NCI-H128 (cell line): Measurements from ENCODE around the gene ZNF391.
"Not testable (repeated sequence)": the region's sequence is repeated elsewhere in the genome, so short reads cannot be mapped to it uniquely, and the experiment has no call there.

Experiments used
- DNase-seq: peaks from one replicate; lab custom pipeline; 2025; ENCODE audit not compliant: unreplicated experiment; lab: John Stamatoyannopoulos, UW

Gene ZNF391

DNA sequence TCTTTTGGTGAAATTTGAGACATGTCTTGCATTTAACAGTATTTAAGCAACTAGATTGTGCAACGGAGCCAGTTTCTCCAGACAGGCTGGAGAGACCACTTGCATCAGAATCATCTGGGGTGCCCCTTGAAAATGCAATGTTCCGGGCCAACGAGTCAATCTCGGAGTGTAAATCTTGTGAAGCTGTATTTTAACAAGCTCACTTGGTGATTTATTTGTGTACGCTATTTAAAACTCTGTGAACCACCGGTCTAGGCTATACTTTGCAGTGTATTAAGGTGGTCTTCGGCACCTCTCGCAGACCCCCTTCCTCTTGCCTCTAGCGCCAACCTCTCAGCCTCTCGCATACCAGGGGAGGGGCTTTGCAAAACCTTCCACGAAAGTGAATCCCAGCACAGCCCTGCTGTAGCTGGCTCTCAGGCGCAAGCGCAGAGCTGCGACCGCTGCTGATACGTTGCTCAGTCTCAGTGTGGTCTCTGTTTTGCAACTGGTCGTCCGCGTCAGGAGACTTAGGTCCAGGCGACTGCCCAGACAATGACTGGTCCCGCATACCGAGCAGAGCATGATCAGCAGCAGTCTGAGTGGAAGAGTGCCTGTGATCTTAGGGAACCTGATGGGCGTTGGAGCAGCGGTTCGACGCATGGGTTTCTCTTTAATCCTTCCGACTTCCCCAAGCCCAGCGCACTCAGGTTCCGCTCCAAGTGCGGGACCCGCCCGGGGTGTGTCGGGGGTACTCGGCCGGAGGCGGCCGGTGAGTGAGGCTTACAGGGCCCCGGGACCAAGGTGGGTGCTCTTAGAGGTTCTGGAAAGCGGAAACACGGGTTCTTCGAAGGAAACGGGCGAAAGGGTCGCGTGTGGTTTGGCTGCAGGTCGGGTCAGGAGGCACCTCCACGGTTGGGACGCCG lies at the start of gene ZNF391:
Gene ZNF391, plus strand, starts transcription at position 467 of the 905 bp plus-strand sequence. CDS start 11,612 bp downstream, outside the sequence.
- DNase-seq = peak; percentile 49

DNA sequence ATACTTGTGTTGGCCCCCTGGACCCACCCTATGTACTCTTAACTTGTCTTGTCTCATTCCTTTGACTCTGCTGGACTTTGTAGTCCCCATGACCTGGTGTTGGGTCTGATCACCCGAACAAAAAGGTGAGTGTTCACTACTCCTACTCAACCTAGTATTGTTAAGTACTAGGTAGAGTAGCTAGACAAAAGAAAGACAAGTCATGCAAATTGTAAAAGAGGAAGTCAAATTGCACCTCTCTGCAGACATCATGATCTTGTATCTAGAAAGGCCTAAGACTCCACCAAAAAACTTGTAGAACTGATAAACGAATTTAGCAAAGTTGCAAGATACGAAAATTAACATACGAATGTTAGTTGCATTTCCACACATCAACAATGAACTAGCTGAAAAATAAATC lies 35.7 kb upstream of the ZNF391 start:
- no peak for DNase-seq

DNA sequence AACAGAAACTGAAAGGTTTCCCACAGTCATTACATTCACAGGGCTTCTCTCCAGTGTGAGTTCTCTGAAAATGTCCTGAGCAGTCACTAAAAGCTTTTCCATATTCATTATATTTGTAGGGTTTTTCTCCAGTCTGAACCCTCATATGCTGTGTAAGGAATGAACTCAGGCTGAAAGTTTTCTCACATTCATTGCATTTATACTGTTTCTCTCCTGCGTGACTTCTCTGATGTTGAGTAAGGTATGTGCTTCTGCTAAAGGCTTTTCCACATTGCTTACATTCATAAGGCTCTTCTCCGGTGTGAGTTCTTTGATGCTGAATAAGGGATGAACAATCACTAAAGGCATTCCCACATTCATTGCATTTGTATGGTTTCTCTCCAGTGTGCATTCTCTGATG lies 29.8 kb upstream of the ZNF391 start:
- DNase-seq = no peak

DNA sequence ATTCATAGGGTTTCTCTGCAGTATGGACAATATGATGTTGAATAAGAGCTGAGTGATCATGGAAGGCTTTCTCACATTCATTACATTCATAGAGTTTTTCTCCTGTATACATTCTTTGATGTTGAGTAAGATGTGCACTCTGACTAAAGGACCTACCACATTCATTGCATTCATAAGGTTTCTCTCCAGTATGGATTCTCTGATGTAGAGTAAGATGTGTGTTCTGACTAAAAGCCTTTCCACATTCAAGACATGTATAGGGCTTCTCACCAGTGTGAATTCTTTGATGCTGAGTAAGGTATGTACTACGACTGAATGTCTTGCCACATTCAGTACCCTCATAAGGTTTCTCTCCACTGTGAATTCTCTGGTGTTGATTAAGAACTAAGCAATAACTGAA lies 29.3 kb upstream of the ZNF391 start:
- no peak for DNase-seq

DNA sequence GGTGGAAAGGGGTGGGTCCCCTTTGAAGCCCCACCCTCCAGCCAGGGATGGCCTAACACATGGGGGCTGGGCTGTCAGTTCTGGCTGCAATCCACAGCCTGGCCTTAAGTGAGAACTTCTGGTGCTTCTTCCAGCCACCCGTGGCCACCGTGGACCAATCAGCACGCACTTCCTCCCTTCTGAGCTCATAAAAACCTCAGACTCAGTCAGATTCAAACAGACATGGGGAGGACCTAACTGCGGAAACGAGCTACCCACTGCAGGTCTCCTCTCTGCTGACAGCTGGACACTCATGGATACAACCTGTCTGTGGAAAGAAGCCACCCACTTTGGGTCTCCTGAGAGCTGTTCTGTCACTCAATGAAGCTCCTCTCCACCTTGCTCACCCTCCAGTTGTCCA lies 20.4 kb upstream of the ZNF391 start:
- no peak for DNase-seq

DNA sequence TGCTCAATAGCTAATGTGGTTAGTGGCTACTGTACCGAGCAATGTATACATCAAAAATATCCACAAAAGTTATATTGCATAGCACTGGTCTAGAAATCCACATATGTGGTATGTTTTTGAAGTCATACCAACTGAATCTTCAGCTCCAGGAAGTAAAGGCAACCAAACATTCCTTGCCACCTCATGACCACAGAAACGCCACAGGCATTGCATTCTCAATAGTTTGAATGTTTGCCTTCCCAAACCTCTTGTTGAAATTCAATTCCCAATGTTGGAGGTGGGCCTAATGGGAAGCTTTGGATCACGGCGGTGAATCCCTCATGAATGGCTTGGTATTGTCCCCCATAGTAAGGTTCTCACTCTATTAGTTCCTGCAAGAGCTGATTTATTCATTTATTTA lies 18.2 kb upstream of the ZNF391 start:
- no peak for DNase-seq

DNA sequence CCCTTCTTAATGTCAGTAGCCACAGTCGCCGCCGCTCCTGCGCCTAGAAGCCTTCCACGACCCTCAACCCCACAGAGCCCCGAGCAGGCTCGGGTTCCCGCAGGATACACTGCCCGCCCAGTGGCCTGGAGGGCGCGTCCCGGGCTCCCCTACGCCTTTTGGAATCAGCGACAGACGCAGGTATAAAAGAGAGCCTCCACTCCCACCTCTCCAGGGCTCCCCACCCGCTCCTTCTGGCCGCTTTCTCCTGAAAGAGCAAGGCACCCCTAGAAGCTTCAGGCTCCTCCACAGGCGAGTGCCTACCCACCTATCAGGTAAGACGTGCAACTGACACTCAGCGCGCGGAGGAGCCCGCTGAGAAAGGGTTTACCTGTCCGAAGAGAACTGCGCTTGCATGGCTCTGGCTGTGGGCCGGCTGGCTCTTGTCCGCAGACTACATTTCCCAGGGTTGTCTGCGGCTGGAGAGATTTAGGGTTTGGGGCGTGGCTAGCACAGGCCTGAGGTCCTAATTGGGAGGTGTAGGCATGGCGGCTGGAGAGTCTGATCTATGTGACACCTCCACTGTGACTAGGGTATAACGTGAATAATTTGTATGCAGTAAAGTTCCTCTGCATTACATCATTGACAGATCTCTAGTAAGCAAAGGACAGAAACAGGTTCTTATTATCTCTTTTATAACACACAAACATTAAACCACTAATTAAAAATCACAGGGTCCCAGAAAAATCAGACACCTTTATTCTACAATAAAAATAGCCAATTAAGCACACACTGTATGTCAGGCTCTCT lies 13.5 kb upstream of the ZNF391 start:
- DNase-seq = peak; percentile 54

DNA sequence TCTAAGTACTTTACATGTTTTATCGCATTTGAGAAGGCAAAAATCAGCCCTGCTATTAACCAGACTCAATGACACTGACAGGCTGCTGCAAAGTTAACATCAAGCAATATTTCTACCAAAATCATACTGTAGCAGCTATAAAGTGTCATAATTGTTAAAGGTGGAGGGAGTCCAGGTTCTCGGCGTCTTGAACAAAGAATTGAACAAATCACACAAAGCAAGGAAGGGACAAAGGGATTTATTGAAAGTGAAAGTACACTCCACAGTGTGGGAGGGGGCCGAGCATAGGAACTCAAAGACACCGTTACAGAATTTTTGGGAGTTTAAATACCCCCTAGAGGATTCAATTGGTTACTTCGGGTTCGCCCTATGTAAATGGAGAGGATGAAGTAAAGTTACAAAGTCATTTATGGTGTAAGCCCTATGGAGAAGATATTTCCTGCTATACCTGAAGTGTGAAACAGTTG lies 12.9 kb upstream of the ZNF391 start:
- no peak for DNase-seq

DNA sequence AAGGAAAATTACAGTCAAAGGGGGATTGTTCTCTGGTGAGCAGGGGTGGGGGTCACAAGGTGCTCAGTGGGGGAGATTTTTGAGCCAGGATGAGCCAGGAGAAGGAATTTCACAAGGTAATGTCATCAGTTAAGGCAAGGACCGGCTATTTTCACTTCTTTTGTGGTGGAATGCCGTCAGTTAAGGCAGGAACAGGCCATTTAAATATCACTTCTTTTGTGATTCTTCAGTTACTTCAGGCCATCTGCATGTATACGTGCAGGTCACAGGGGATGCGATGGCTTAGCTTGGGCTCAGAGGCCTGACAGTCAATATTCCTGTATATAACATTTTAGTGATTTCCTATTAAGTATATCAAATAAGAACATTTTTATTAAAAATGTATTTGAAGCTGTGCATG lies 10.2 kb upstream of the ZNF391 start:
- DNase-seq = not testable (repeated sequence)

DNA sequence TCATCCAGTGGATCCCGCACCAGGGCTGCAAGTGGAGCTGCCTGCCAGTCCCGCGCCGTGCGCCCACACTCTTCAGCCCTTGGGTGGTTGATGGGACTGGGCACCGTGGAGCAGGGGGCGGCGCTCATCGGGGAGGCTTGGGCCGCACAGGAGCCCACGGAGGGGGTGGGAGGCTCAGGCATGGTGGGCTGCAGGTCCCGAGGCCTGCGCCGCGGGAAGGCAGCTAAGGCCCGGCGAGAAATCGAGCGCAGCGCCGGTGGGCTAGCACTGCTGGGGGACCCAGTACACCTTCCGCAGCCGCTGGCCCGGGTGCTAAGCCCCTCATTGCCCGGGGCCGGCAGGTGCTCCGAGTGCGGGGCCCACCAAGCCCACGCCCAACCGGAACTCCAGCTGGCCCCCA lies 7.6 kb upstream of the ZNF391 start:
- DNase-seq = not testable (repeated sequence)

DNA sequence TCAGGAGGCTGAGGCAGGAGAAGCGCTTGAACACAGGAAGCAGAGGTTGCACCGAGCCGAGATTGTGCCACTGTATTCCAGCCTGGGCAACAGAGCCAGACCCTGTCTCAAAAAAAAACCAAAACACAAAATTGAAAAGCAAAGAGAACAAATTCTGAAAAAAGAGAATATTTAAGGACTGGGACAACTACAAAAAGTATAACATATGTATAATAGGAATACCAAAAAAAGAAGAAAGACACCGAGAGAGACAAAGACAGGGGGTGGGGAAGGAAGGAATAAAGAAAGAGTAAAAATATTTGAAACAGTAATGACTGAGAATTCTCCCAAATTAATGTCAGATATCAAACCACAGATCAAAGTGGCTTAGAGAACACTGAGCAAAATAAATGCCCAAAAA lies 5.5 kb upstream of the ZNF391 start:
- DNase-seq = no peak

DNA sequence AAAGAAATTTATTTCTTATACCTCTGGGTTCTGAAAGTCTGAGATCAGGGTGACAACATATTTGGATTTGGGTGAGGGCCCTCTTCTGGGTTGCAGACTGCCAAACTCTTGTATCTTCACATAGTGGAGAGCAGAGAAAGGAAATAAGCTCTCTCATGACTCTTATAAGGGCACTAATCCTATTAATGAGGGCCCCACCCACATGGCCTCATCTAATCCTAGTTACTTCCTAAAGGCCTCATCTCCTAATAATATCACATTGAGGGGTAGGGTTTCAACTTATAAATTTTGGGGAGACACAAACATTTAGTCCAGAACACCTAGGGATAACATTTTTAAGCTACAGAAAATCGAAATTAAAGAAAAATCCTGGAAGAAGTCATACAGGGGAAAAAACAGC lies 5.1 kb upstream of the ZNF391 start:
- no peak for DNase-seq

DNA sequence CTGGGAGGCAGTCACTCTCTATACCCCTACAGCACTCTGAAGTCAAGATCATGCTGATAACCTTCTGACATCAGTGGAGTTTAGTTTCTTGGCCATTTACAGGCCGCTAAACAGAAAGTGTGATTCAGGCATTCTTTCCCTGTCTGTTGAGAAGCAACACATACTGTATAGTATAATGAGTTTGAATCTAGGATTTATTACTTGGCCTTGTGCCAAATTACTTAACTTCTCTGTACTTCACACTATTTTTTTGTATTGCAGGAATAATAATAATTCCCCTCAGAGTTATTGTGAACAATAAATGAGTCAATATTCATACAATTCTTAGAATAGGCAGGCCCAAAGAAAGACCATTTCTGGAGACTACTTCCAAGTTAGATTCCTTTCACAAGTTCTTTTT lies 4.1 kb downstream of the ZNF391 start:
- DNase-seq = no peak

DNA sequence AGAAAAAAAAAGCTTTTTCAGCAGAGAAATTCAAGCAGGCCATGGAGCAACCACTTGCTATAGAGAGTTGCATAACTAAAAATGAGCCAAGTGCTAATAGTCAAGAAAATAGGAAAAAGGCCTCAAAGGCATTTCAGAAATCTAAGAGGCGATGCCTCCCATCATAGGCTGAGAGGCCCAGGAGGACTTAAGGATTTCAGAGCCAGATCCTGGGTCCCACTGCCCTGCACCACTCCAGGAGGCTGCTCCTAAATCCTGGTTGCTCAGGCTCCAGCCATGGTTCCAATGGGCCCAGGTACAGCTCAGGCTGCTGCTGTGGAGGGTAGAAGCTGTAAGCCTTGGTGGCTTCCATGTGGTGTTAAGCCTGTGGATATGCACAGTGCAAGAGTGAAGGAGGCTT lies 5.5 kb downstream of the ZNF391 start:
- DNase-seq = no peak

DNA sequence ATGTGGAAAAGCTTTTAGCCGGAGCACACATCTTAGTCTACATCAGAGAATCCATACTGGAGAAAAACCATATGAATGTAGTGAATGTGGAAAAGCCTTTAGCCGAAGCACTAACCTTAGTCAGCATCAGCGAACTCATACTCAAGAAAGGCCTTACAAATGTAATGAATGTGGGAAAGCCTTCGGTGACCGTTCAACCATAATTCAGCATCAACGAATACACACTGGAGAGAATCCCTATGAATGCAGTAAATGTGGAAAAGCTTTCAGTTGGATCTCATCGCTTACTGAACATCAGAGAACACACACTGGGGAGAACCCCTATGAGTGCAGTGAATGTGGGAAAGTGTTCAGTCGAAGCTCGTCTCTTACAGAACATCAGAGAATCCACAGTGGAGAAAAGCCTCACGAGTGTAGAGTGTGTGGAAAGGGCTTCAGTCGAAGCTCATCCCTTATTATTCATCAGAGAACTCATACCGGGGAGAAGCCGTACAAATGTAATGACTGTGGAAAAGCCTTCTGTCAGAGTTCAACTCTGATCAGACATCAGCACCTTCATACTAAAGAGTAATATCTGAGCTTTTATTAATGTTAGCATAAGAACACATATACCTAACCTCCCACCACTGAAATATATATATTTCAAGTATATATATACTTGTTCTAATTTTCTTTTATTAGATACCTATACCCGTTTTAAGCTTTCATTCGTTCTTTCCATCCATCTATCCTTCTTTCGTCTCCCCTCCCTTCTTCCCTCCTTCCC lies 12.5 kb downstream of the ZNF391 start:
- DNase-seq = no peak

DNA sequence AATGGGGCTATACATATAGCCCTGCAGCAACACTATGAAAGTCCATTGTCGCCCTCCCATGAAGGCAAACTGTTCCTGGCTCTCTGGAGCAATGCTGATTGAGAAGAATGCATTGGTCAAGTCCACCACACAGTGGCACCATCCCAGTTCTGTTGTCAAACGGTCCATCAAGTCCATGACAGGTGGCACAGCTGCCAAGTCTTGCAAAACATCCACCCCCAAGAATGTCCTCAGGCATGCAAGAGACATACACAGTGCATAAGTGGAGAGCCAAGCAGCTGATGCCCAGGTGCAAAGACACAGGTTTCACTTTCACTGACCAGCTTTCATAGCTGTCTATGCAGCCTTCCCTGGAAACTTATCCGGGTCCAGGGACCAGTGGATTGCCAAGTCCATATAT lies 17.5 kb downstream of the ZNF391 start:
- no peak for DNase-seq

DNA sequence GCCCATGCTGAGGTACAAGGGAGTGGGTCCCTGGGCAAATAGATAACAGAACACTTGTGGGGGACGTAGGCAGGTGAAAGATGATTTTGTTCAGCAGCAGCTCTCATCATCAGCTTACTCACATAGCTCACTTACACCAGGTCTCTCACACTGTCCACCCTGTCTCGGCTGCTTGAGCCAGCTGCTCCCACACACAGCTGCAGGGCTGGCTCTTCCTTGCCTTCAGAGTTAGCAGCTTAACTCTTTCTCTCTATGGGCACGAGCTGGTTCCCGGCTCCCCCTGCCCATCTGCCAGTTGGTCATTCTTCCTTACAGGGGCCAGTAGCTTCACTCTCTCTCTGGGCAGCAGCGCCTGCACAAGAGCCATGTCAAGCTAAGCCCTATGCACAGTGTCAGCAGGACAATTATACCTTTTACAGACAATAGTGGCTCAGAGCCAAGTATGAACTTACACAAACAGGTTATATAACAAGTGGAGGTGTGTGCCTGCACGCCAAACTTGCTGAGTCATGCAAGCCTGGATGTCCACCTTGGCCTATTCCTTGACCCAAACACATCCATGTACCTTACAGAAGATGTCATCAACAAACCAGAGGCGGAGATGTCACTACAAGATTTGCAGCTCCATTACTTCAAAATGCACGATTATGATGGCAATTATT lies 18.7 kb downstream of the ZNF391 start:
- DNase-seq = no peak

DNA sequence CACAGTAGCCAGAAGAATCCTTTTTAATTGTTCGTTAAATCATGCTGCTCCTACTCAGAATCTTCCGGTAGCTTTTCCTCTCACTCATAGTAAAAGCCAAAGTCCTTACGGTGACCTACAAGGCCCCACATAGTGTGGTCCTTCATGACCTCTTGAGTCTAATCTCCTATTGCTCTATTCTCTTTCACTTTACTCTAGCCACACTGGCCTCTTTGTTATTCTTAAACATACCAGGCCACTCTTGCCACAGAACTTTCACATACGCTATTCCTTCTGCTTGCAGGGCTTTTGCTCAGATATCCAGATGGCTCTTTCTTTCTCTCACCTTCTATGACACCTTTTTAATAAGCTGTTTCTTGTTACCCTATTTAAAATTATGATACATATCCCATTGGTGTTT lies 25.7 kb downstream of the ZNF391 start:
- DNase-seq = no peak

DNA sequence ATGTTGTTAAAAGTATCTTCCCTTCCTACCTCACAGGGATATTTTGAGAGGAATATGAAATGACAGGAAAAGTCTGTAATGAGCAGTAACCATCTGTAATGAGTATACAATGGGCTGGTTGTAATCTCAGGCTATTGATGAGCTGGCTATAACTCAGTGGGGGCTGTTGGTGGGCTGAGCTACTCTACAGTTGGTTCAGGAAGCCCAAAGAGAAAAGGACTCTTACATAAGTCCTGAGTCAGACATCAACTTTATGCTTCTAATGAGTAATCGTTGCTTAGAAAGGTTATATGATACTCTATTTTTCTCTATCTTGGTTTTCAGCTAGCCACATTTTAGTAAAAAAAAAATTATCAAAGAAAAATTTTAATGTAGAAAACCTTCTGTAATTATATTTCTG lies 26.4 kb downstream of the ZNF391 start:
- DNase-seq = no peak

DNA sequence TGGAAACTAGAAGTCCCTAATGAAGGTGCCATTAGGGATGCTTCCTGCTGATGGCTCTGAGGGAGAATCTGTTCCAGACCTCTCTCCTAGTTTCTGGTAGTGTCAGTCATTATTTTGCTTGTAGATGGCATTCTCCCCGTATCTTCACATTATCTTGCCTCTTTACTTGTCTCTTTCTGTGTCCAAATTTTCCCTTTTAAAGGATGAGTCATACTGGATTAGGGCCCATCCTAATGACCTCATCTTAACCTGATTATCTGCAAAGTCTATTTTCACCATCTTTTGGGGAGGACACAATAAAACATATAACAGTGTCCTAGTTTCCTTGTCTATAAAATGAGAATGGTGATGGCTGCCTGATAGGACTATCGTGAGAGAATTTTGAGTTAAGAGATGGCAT lies 27.3 kb downstream of the ZNF391 start:
- no peak for DNase-seq

DNA sequence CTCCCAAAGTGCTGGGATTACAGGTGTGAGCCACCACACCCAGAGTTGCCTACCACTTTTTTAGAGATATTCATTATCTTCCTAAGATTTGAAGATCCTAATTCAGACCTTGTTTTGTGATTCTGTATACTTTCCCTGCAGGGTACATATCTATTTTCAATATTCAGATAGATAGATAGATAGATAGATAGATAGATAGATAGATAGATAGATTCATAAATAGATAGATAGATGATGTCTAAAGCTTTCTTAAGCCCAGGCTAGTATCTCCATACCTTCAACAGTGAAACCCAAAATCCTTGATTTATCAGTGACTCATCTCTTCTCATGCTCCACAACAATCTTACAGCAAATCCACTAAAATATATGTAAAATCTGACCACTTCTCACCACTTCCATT lies 30.8 kb downstream of the ZNF391 start:
- no peak for DNase-seq
